GM19324 (cell line): ENCODE results near the gene TOM1.

Experiments used
- ATAC-seq: cut with Tn5 transposase; IDR thresholded peaks from one replicate; pipeline ENCODE4 v1.9.1; 2021; ENCODE audit warnings: mild to moderate bottlenecking, moderate library complexity; ENCODE audit not compliant: unreplicated experiment, low FRiP score

The TOM1 gene

DNA sequence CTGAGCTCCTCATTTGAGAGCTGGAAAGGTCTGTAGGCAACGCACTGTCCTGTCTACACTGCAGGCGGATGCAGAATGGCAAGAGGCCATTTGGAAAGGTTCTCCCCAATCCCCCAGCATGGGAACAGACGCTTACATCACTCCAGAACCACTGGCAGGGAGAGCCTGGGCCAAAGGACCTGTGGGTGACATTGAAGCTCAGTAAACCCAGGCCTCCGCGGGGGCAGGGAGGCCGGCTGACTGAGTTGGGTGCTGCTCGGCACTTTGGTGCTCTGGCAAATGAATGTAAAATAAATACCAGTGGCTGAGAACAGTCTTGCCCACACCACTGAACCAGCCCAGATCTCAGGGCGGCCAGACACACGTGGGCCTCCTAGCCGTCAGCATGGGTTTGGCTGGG lies 22.4 kb downstream of the TOM1 start:
- ATAC-seq, result no peak

DNA sequence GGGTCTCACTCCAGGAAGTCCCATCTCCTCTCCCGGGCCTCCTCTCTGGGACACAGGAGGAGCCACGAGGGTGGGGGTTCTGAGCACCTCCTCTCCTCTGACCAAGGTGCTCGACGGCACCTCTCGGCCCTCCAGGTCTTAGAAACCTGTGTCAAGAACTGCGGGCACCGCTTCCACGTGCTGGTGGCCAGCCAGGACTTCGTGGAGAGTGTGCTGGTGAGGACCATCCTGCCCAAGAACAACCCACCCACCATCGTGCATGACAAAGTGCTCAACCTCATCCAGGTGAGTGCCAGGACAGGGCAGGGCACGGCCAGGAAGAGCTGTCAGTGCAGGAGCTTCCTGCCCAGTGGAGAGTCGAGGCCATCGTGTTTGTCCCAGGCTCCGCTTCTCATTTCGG lies 23.2 kb downstream of the TOM1 start:
- ATAC-seq, result no peak

DNA sequence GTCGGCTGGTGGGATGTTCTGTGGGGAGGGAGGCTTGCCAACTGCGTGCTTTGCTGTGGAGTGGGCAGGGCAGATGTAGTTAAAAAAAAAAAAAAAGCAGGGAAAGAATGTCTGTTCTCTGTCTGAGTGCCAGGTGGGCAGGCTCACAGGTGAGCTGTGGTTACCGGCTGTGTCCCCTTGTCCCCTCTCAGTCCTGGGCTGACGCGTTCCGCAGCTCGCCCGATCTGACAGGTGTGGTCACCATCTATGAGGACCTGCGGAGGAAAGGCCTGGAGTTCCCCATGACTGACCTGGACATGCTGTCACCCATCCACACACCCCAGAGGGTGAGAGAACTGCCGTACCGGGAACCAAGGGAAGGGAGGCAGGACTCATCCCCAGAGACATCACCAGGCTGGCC lies 23.6 kb downstream of the TOM1 start:
- no peak for ATAC-seq

DNA sequence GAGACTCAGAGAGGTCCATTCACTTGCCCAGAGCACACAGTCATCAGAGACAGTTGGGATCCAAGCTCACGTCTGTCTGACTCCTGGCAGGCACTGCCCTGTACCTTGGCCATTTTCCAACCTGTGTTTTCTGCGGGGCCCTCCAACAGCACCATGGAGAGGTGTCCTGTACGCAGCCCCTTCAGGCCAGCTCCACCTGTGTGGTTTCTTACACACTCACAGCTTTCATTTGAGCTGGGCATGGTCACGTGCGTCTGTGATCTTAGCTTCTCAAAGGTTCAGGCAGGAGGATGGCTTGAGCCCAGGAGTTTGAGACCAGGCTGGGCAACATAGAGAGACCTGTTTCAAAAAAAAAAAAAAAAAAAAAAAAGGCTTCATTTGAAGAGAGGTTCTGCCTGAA lies 24.4 kb downstream of the TOM1 start:
- ATAC-seq, result no peak

DNA sequence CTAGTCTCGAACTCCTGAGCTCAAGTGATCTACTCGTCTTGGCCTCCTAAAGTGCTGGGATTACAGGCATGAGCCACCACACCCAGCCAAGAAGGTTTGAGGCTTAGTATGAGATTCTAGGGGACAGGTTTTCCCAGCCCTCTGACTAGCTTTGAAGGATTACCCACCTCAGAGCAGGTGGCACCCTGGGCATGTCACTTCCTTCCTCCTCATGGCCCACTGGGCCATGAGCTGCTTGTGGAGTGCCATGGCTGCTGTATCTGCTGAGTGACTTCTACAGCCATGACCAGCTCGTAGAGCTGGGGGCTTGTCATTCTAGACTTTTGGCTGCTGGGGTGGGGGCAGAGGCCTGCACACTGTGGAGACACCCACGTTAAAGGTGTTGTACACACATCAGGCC lies 25.1 kb downstream of the TOM1 start:
- no peak for ATAC-seq

DNA sequence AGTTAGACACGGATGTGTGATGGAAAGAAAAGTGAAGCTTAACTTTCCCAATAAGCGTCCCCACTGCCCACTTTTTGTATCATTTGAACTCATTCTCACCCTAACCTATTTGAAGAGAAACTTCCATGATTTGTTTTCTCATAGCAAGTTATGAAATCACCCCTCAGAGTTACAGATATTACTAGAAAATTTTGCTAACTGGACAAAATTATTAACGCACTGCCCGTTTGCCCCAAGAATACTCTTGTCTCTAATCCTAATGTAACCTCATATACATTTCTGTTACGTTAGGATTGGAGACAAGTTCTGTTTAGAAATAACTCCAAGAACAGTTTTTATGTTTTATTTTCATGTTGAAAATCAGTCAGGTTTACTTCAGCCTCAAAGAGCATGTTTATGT lies 25.5 kb downstream of the TOM1 start:
- ATAC-seq, result no peak

DNA sequence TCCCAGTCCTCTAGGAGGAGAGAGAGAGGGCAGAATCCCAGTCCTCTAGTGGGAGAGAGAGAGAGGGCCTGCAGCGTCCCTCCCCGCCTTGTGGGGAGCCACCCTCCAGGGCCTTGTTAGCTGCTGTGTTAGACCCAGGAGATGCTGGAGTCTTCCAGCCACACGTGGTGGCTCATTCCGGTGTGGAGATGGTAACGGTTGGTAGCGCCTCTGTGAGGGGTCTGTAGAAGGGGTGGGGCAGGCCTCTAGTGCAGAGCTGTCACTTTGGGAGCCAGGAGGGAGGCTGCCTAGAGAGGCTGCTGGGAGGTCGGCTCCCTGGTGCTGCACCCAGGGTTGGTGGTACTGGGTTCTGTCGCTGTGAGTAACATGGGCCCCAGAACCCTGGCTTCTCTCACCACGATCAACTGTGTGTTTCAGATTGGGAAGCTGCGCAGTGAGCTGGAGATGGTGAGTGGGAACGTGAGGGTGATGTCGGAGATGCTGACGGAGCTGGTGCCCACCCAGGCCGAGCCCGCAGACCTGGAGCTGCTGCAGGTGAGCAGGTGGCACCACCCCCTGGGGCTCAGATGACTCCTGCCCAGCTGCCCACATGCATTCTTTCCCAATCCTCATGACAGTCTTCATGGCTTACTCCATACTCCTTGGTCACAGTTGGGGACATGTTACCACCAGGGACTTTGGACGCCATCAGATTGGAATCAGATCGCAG lies 27.3 kb downstream of the TOM1 start:
- ATAC-seq, result no peak

DNA sequence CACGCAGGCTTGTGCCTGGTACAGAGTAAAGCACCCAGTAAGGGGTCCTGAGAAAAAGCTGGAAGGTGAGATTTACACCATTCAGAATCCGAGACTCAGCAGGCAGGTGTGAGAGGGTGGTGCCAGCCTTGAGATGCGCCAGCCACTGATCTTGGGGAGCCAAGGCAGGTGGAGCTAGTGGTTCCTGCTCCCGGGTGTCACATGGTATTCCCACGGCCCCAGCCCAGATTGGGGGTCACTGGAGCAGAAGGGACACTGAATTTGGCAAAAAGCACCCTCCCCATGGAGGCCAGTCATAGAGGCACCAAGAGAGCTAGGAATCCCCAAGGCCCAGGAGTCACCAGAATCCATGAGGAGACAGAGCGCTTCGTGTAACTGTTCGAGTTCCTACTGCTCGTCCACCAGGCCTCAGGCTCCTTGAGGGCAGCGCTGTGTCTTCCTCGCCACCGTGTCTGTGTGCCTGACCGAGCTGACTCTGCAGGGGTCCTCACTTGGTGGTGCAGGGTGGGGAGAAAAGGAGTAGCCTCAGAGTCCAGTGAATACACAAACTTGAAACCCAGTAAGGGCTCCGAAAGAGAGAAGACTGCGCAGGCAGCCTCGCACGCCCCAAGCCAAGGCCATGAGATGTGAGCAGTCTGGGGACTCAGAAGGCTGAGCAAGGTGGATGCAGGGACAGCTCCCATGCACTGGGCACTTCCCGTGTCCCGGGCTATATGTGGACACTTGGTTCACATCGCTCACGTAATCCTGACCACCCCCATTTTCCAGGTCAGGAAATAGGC lies 28.2 kb downstream of the TOM1 start:
- ATAC-seq, result no peak

DNA sequence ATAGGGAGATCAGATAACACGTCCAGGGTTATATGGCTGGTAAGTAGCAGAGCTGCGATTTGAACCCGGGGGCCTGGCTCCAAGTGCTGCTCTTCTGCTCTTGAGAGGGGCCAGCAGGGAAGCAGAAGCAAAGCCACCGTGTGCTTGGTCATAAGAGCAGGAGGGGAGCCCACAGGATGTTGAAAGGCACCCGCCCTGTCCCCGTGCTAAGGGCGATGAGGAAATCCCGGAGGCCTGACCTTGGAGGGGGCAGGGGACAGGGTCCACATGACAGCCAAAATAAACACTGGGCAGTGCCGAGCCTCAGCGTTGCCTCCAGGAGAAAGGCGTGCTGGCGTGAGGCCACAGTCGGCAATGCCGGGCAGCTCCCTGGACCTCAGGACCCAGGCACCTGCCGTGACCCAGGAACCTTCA lies 28.8 kb downstream of the TOM1 start:
- ATAC-seq, result no peak

DNA sequence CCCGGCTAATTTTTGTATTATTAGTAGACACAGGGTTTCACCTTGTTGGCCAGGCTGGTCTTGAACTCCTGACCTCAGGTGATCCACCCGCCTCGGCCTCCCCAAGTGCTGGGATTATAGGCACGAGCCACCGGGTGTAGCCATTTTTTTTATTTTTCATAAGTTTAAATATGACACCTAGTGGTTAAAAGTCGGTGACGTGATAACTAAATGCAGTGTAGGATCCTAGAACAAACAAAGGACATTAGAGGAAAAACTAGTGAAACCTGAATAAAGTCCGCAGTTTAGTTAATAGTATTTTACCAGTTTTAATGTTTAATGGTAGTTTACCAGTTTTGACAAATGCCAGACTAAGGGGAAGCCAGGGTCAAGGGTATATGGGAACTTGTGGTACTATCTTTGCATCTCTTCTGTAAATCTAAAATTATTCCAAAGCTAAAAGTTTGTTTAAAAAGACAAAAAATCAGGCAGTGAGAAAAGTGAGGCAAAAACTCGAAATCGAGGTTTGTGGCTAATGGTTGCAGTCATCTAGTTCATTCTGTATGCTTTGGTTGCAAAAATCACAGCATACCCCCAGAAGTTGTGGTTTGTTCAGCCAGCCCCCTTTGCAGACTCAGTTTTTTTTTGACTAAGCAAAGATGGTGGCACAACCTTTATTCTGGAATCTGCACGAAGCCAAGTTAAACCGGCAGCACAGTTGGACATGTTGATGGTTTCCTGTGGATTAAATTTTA lies 29.6 kb downstream of the TOM1 start:
- no peak for ATAC-seq

DNA sequence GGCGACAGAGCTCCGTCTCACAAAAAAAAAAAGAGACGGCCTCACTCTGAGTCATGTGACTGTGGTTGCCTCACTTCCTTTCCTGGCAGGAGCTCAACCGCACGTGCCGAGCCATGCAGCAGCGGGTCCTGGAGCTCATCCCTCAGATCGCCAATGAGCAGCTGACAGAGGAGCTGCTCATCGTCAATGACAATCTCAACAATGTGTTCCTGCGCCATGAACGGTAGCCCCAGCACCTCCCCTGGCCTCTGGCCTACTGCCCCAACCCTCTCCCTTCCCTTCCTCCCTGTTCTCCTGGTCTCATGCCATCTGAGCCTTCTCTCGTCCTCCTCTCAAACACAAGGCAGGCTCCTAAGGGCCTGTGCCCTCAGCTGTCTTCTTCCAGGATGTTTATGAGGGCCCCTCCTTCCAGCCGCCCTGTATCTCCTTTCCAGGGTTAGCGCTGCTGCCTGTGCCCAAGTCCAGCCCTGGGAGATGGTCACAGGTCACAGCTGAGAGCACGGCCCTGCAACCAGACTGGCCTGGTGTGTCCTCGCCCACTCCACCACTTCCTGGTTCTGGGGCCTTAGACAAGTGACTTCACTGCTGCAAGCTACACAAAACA lies 30.7 kb downstream of the TOM1 start:
- ATAC-seq, result no peak

DNA sequence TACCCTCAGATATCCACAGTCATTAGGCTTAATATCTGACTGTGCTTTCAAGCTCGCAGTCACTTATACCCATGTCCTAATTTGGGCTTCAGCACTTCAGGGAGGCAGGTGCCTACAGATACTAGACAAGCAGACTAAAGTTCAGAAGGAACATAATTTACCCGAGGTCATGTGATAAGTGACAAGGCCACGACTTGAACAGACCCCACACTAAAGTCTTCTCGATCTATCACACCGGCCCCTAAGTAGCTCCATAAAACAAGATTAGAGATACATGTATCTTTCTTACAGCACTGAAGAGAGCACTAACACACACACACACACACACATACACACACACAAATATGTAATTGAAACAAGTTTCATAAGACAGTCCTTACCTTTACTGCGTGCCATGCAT lies 32.6 kb downstream of the TOM1 start:
- ATAC-seq, result no peak

DNA sequence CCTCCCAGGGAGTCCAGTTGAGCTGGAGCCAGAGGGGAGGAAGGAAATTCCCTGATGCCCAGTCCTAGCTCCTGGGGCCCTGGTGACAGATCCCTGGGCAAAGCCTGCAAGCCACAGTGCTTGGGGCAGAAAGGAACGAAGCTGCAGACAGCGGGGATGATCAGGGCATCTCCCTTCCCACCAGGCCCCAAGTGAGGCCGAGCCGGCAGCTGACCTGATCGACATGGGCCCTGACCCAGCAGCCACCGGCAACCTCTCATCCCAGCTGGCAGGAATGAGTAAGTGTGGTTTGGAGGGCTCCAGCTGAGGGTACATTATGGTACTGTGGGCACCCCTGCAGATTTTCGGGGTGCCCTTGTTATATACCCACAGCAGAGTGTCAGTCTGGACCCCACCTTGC lies 33.5 kb downstream of the TOM1 start:
- ATAC-seq, result no peak

DNA sequence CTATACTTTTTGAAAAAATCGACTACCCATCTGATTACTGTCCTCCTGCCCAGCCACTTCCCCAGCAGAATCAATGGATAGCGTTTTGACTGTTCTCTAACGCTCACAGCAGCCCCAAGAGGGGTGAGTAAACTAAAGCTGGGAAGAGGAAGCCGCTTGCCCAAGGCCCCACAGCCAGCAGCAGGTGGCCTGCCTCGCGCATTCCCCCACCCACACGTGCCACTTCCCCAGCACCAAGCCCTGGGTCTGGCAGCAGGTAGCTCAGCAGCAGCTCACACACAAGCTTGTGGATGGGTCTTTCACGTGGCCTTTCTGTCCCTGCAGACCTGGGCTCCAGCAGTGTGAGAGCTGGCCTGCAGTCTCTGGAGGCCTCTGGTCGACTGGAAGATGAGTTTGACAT lies 34.3 kb downstream of the TOM1 start:
- no peak for ATAC-seq

DNA sequence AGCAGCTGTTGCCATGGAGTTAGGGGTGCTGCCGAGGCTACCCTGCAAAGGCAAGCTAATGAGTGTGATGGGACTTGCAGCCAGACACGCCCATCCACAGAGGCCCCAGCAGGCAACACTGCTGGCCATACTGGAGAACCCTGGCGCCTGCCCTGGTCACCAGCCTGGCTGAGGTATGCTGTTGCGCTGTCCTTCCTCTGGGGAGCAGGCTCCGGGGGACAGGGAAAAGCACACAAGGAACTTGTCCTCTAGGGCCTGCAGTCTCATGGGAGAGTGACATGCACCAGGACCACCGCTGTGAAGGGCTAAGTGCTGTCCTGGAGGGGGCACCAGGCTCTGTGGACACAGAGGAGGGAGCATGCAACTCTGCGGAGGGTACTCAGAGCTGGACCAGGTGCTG lies 35.8 kb downstream of the TOM1 start:
- no peak for ATAC-seq

DNA sequence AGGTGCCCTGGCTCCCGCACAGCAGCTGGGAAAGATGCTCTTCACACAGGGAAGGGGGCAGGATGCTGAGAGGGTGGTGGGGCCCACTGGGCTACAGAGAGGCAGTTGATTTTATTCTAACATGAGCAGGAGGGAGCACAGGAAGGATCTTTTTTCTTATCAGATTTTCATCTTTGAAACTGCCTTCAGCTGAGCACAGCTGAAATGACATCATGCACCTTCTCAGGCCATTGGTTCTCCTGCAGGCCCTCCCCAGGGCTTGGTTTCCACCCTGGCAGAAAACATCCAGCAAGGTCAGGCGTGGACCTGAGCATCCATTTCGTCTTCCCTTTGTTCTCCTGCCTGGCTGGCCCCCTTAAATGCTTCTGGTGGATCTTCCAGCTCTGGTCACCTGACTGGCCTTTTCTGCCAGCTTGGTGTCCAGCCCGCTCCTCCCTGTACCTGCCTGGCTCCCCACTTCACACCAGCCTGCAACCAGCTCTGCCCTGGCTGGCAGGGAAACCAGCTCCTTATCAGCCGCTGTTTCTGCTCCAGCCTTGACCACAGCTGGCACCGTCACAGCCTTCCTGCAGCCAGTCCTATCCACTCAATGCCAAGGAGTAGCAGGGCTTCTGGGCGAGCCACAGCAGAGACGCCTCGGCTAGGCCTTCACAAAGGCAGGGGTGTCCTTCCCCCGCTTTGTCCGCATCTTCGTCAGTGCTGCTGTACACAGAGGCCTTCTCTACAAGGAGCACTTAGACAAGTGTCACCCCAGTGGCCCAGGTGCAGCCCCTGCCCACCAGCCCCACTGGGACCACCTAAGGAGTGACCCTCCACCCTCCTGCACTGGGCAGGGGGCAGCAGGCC lies 36.5 kb downstream of the TOM1 start:
- ATAC-seq, result no peak

DNA sequence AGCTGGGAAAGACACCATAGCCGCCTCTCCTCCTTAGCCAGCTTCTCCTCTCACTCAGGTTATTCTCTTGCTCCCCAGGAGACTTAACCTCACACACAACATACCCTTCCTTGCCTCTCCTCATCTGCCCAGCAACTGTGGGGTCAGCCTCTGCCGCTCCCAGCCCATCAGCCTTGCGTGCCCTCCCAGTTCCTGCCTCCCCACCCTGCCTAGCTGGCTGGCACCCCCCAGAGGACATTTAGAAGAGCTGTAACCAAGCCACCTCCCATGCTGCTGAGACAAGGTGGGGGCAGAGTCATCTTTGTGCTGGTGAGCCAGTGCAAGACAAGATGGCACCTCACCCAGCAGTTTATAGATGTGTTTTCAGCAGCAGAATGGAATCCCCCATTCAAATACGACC lies 38.2 kb downstream of the TOM1 start:
- ATAC-seq, result no peak

DNA sequence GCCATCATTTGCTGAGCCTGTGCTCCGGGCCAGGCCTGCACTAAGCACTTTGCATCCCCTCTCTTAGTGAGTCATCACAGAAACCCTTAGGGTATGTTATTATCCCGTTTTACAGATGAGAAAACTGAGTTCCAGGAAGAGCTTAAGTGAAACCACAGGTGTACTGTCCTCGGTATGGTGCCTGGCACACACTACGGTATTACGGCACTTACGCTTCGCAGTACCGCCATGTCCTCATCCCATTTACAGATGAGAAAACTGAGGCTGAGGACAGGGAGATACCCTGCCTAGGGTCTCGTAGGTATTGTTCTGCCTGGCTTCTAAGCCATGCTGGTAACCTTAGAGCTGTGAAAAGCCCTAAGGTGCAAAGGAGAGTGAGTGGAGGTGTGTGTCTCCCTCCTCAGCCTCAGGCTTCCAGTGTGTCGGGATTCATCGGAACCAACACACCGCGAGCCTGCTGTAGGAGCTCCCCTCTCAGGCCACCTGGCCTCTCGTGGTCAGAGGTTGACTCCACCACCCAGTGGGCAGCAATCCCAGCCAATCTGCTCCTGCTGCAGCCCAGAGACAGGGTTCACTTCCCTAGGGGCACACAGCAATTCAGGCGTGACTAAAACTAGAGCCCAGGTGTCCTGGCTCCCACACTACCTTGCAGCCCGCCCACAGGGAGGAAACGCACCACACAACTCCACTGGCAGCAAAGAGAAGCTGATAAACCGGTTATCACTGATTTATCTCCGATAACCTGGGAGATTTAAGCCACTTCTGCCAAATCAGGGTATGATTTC lies 41.6 kb downstream of the TOM1 start:
- no peak for ATAC-seq

DNA sequence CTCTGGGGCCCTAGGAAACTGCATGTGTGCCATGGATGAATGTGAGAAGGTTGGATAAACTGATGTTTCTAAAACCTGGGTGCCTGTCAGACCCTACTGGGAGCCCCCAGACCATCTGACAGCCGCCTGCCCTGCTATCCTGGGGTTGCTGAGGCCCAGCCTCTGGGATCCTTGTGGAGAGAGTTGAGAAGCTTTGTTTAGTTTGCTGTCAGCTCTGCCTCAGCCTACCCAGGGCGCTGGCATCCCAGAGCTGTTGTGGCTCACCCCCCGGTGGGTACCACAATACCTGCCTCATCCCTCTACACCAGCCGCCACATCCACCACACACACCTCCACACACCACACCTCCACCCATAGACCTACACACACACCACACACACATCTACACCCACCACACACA lies 42.7 kb downstream of the TOM1 start:
- ATAC-seq, result no peak
